C4-2B (cell line): ENCODE data around the gene SKIC2.

Experiments
- CTCF ChIP-seq: fragments of 450-650 bp; conservative IDR thresholded peaks from 2 replicates; pipeline ENCODE4 v1.5.1; 2017; ENCODE audit warnings: mild to moderate bottlenecking
- ZFX ChIP-seq: fragments of 450-650 bp; IDR thresholded peaks from 2 replicates; pipeline ENCODE4 v1.6.1; 2017

GRCh38 chr6:31918069-31918720 lies 40.8 kb upstream of the SKIC2 start:
- no peak for TF ChIP-seq CTCF
- TF ChIP-seq ZFX, result no peak
